ENCODE results near the gene HES5. TPM values are rescaled to one million over a fixed set of nuclear protein-coding genes. Genes with fewer than 3 reads are reported as not detected.

Gene HES5
- total RNA-seq, 6 experiments from 2014 or later, result 0.18 to 0.25 TPM; not detected in 4

DNA sequence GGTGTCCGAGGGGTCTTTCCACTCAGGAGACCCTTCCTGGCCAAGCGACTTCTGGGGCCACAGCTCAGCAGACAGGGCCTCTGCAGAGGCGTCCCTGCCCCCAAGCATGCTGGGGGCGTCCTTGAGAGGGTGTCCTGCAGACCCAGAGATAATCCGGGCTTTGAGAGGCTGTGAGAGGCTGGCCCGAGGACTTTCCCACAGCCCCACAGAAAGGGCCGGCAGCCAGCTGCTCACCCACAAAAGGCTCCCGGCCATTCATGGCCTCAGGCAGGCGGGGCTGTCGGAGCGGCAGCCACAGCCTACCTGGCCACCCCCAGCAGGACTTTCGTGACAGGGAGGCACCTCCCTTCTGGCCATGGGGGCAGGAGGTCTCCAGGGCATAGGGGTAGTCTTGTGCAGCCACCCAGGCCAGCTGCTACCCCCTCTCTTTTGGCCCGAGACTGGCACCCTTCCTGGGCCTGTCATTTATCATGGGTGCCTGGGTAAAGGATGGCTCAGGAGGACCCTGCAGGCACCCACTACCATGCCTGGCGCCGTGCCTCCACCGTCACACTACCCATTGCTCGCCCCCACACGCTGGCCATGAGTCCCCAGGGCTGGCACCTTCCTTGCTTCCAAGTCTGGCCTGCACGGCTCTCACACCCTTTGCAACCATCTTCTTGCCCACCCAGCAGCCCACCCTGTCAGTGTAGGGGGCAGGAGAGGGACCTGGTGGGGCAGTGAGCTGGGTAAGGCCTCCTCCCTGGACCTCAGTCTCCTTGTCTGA is 15.0 kb upstream of the HES5 start:
- 58% methylated on average over 7 of the region's 19 CpGs for WGBS (ENCODE audit: insufficient coverage, low coverage, low lambda C conversion rate, missing lambda C conversion rate)
- H3K4me1 ChIP-seq, result peaks cover 0 to 29% (median 14%) of the 10 kb centered on the region in 4 donors
- no peaks in the 10 kb centered on the region for H3K27me3 ChIP-seq
- H3K9me3 ChIP-seq, result no peaks in the 10 kb centered on the region
- intact Hi-C loops (cut with DNase I), result loop anchor here in 1 of 2 donors (5.0 kb wide), 1 partner anchor 128 kb away; no protein-coding TSS in a partner anchor
- no peak overlapping the region for H3K4me3 ChIP-seq
- DNase-seq (no peak), ATAC-seq (no peak)
- no peak for TF ChIP-seq POLR2A (IDR thresholded peaks at IDR 0.05)
- TF ChIP-seq, protein P1, sequence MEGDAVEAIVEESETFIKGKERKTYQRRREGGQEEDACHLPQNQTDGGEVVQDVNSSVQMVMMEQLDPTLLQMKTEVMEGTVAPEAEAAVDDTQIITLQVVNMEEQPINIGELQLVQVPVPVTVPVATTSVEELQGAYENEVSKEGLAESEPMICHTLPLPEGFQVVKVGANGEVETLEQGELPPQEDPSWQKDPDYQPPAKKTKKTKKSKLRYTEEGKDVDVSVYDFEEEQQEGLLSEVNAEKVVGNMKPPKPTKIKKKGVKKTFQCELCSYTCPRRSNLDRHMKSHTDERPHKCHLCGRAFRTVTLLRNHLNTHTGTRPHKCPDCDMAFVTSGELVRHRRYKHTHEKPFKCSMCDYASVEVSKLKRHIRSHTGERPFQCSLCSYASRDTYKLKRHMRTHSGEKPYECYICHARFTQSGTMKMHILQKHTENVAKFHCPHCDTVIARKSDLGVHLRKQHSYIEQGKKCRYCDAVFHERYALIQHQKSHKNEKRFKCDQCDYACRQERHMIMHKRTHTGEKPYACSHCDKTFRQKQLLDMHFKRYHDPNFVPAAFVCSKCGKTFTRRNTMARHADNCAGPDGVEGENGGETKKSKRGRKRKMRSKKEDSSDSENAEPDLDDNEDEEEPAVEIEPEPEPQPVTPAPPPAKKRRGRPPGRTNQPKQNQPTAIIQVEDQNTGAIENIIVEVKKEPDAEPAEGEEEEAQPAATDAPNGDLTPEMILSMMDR (IDR thresholded peaks at IDR 0.05), result no peak
- no peak overlapping the region for H3K27ac ChIP-seq
- H3K36me3 ChIP-seq, result no peaks in the 10 kb centered on the region

DNA sequence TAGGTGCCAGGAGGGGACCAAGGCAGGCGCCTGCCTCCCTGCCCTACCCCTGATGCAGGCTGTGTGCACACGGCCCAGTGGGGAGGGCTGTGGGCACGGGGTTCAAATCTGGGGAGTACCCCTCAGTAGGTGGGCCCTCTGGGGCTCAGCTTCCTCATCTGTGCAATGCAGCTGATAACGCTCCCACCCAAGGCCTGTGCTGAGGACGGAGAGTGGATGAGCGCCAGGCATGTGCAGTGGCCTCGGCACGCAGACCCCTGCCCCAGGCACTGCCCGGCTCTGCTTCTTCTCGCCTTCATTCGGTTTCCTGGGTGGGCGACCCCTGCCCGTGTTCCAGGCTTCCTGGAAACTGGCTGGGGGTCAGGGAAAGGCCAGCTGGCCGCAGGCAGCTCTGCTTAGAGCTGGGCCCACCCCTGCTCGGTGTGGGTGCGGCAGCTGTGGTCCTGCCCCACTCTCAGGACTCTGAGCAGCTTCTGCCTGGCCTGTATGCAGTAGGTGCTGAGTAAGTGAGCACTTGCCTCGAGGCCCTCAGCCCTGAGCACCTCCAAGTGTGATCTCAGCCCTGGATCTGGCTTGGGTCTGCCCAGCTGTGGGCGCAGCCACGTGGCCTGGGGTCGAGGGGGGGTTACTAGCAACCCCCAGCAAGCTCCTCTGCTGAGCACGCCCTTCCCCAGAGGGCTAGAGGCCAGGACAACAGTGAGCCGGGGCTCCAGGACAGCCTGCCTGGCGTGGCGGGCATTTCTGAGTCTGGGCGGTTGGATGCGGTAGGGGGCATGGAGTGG is 14.2 kb upstream of the HES5 start:
- no peak overlapping the region for H3K4me3 ChIP-seq
- WGBS (ENCODE audit: insufficient coverage, low coverage, low lambda C conversion rate, missing lambda C conversion rate), result 0% methylated on average over 1 of the region's 26 CpGs
- H3K36me3 ChIP-seq, result no peaks in the 10 kb centered on the region
- ATAC-seq (no peak), DNase-seq (no peak)
- intact Hi-C loops (cut with DNase I), result no loop called here
- H3K4me1 ChIP-seq, result peaks cover 0 to 28% (median 13%) of the 10 kb centered on the region in 4 donors
- H3K9me3 ChIP-seq, result no peaks in the 10 kb centered on the region
- no peak for TF ChIP-seq POLR2A (IDR thresholded peaks at IDR 0.05)
- TF ChIP-seq, protein P1 (IDR thresholded peaks at IDR 0.05), result no peak
- H3K27me3 ChIP-seq, result no peaks in the 10 kb centered on the region
- H3K27ac ChIP-seq, result no peak overlapping the region

DNA sequence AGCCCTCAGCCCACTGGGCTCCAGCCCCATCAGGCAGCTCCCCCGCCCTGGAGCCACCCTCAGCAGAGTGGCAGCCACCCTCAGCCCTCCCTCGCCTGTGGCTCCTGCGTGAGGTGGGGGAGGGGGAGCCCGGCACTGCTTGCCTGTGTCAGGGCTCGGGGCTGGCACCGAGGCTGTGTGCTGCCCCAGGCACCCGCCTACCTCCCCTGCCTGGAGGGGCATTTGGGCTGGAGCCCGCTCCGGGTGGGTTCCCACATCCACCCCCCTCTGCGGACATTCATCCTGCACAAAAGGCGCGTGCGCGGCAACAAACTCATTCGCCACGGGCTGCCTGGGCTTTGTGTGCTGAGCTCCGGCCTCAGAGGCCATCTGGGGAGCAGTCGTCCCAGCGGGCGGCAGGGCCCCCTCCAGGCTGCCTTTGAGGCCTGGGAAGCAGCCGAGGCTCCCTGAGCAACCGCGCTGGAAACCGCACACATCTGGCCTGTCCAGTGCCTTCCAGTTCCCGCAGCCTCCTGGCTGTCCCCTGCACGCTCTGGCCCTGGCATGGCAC is 13.6 kb upstream of the HES5 start:
- Histone ChIP-seq H3K36me3 (no peaks in the 10 kb centered on the region), H3K4me3 (no peak overlapping the region), H3K27me3 (no peaks in the 10 kb centered on the region), H3K4me1 (peaks cover 0 to 22% (median 8%) of the 10 kb centered on the region in 4 donors), H3K9me3 (no peaks in the 10 kb centered on the region), H3K27ac (no peak overlapping the region)
- TF ChIP-seq, protein P1 (IDR thresholded peaks at IDR 0.05), result no peak
- WGBS (ENCODE audit: insufficient coverage, low coverage, low lambda C conversion rate, missing lambda C conversion rate), result no CpG with 5 or more reads among the region's 26 CpGs
- ATAC-seq (no peak), DNase-seq (no peak)
- intact Hi-C loops (cut with DNase I), result no loop called here

DNA sequence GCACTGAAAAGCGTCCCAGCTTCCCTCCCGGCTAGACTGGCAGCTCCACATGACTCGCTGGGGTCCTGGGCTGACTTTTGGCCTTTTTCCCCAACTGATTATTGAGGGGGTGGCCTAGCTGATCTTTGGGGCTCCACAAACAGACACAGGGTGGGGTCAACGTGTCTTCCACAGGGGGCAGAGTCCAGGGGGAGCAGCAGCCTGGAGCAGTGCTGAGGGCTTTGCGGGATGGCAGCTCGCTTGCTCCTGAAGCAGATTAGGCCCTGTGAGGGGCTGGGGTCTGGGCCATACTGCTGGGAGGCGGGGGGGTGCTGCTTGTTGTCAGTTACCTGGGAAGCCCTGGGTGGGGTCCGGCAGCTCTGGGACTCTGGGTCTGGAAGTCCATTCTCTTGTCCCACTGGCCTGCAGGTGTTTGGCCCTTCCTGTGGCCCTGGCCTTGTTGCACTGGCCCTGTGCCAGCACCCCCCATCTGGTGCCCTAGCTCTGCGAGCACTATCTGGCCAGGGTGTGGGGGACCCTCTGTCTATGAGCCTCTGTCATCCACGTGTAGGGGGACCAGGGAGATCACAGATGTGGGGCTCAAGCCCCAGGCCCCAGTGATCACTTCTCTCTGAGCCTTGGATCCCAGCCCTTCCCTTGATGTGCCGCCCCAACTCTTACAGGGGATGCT is 12.3 kb upstream of the HES5 start:
- Histone ChIP-seq H3K4me3 (no peak overlapping the region), H3K4me1 (peaks cover 0 to 11% (median 2%) of the 10 kb centered on the region in 4 donors), H3K27me3 (no peaks in the 10 kb centered on the region), H3K9me3 (no peaks in the 10 kb centered on the region), H3K36me3 (no peaks in the 10 kb centered on the region), H3K27ac (no peak overlapping the region)
- ATAC-seq, result no peak
- DNase-seq, result no peak
- 73% methylated on average over 3 of the region's 11 CpGs for WGBS (ENCODE audit: insufficient coverage, low coverage, low lambda C conversion rate, missing lambda C conversion rate)
- intact Hi-C loops (cut with DNase I), result no loop called here
- TF ChIP-seq POLR2A (IDR thresholded peaks at IDR 0.05), result no peak
- TF ChIP-seq, protein P1 (IDR thresholded peaks at IDR 0.05), result no peak
